Neural progenitor cell (in vitro differentiated cells): Measurements from ENCODE around the gene SH2D1B. TPM values are rescaled to one million over a fixed set of nuclear protein-coding genes. Genes with fewer than 3 reads are reported as not detected.

ENCODE experiments used
- DNase-seq: peaks from one replicate; pipeline ENCODE4 v3.0.0-alpha.2; 2016; ENCODE audit warnings: low spot score
- H2AFZ ChIP-seq: fragments of 200-600 bp; sonication (generic); replicated peaks from 2 replicates; pipeline ENCODE4 v1.6.1; 2016; ENCODE audit warnings: antibody characterized with exemption
- H3F3A ChIP-seq: fragments of 200-600 bp; sonication (generic); 2 replicates; pipeline ENCODE4 v1.6.1; 2016; ENCODE audit warnings: antibody characterized with exemption, low read depth
- H3K27ac ChIP-seq: fragments of 200-600 bp; sonication (generic); 2 replicates; pipeline ENCODE4 v1.5.1; 2016; ENCODE audit warnings: mild to moderate bottlenecking
- H3K27me3 ChIP-seq: fragments of 200-600 bp; sonication (generic); 2 replicates; pipeline ENCODE4 v1.6.1; 2016; ENCODE audit warnings: mild to moderate bottlenecking, moderate library complexity
- H3K36me3 ChIP-seq: fragments of 200-600 bp; sonication (generic); 2 replicates; pipeline ENCODE4 v1.5.1; 2016
- H3K4me1 ChIP-seq: fragments of 200-600 bp; sonication (generic); 2 replicates; pipeline ENCODE4 v1.6.1; 2016; ENCODE audit warnings: mixed run types
- H3K4me2 ChIP-seq: fragments of 200-600 bp; sonication (generic); 2 replicates; pipeline ENCODE4 v1.6.1; 2016
- H3K4me3 ChIP-seq: fragments of 200-600 bp; sonication (generic); 2 replicates; pipeline ENCODE4 v1.5.1; 2016
- H3K79me2 ChIP-seq: fragments of 200-600 bp; sonication (generic); 2 replicates; pipeline ENCODE4 v1.6.1; 2016; ENCODE audit warnings: low read depth
- H3K9ac ChIP-seq: fragments of 200-600 bp; sonication (generic); 2 replicates; pipeline ENCODE4 v1.6.1; 2016
- H3K9me3 ChIP-seq: fragments of 200-600 bp; sonication (generic); 2 replicates; pipeline ENCODE4 v1.5.1; 2016; ENCODE audit warnings: low read depth
- H4K20me1 ChIP-seq: fragments of 200-600 bp; sonication (generic); 2 replicates; pipeline ENCODE4 v1.6.1; 2016; ENCODE audit warnings: low read depth
- H3K27ac Mint-ChIP-seq: 3 replicates; pipeline ENCODE4 v1.8.0; 2021; ENCODE audit warnings: mixed read lengths
- H3K27me3 Mint-ChIP-seq: 2 replicates; pipeline ENCODE4 v1.8.0; 2022; ENCODE audit warnings: low read depth, mild to moderate bottlenecking, inconsistent platforms, moderate library complexity, mixed read lengths; ENCODE audit not compliant: insufficient read depth
- H3K36me3 Mint-ChIP-seq: 3 replicates; pipeline ENCODE4 v1.8.0; 2021; ENCODE audit warnings: mixed read lengths
- H3K4me1 Mint-ChIP-seq: 3 replicates; pipeline ENCODE4 v1.8.0; 2021; ENCODE audit warnings: mixed read lengths
- H3K4me3 Mint-ChIP-seq: 3 replicates; pipeline ENCODE4 v1.8.0; 2021; ENCODE audit warnings: mild to moderate bottlenecking, moderate library complexity, mixed read lengths
- H3K9me3 Mint-ChIP-seq: 3 replicates; pipeline ENCODE4 v1.8.0; 2020; ENCODE audit warnings: mixed read lengths
- CTCF ChIP-seq: fragments of 200-600 bp; sonication (generic); IDR thresholded peaks from 2 replicates; pipeline ENCODE4 v1.5.1; 2017; ENCODE audit warnings: antibody characterized with exemption, mild to moderate bottlenecking
- EZH2 ChIP-seq: fragments of 200-600 bp; sonication (generic); IDR thresholded peaks from 2 replicates; pipeline ENCODE4 v1.6.1; 2017; ENCODE audit warnings: antibody characterized with exemption, mild to moderate bottlenecking, moderate library complexity
- EZH2phosphoT487 ChIP-seq: fragments of 200-600 bp; sonication (generic); IDR thresholded peaks from 2 replicates; pipeline ENCODE4 v1.6.1; 2017; ENCODE audit warnings: antibody characterized with exemption
- total RNA-seq: library from RNA; depleted of rRNA; stranded (reverse); fragments of >200 nt; gene quantifications from 2 replicates; pipeline ENCODE4 v1.2.3, GENCODE V29; 2015; ENCODE audit warnings: low replicate concordance

The SH2D1B gene
- total RNA-seq, 1 donor from 2014 or later, result not detected

GRCh38 chr1:162389021-162389818 lies 22.7 kb downstream of the SH2D1B start:
- peak; percentile 79 for DNase-seq
- H3K27ac Mint-ChIP-seq, result peak overlapping the region; percentile 94
- peak overlapping the region; percentile 39 for H3K4me3 Mint-ChIP-seq
- Histone ChIP-seq H3K36me3 (no peaks in the 10 kb centered on the region), H3K27me3 (no peaks in the 10 kb centered on the region), H3F3A (peaks cover 56% of the 10 kb centered on the region), H3K9me3 (no peaks in the 10 kb centered on the region), H3K4me3 (no peak overlapping the region), H3K79me2 (no peaks in the 10 kb centered on the region), H3K27ac (peak overlapping the region; percentile 18), H3K4me2 (peak overlapping the region; percentile 45), H3K4me1 (peaks cover 60% of the 10 kb centered on the region), H4K20me1 (no peaks in the 10 kb centered on the region), H3K9ac (no peak overlapping the region), H2AFZ (no peak overlapping the region)
- H3K27me3 Mint-ChIP-seq, result peaks cover 9% of the 10 kb centered on the region
- TF ChIP-seq CTCF (no peak), EZH2 (no peak), EZH2phosphoT487 (no peak)
- H3K9me3 Mint-ChIP-seq, result no peaks in the 10 kb centered on the region
- peaks cover 4% of the 10 kb centered on the region for H3K36me3 Mint-ChIP-seq
- H3K4me1 Mint-ChIP-seq, result peaks cover 76% of the 10 kb centered on the region

GRCh38 chr1:162388615-162389014 lies 23.3 kb downstream of the SH2D1B start:
- no peaks in the 10 kb centered on the region for H4K20me1 ChIP-seq
- H3K4me2 ChIP-seq, result peak overlapping the region; percentile 45
- no peak overlapping the region for H2AFZ ChIP-seq
- H3K4me3 ChIP-seq, result no peak overlapping the region
- no peaks in the 10 kb centered on the region for H3K79me2 ChIP-seq
- no peaks in the 10 kb centered on the region for H3K9me3 ChIP-seq
- TF ChIP-seq EZH2phosphoT487 (no peak), CTCF (no peak), EZH2 (no peak)
- DNase-seq, result no peak
- Mint-ChIP-seq H3K4me1 (peaks cover 82% of the 10 kb centered on the region), H3K27me3 (peaks cover 9% of the 10 kb centered on the region), H3K27ac (peak overlapping the region; percentile 94), H3K9me3 (no peaks in the 10 kb centered on the region), H3K4me3 (peak overlapping the region; percentile 39), H3K36me3 (peaks cover 9% of the 10 kb centered on the region)
- H3K9ac ChIP-seq, result no peak overlapping the region
- H3F3A ChIP-seq, result peaks cover 56% of the 10 kb centered on the region
- peaks cover 66% of the 10 kb centered on the region for H3K4me1 ChIP-seq
- H3K27me3 ChIP-seq, result no peaks in the 10 kb centered on the region
- H3K36me3 ChIP-seq, result no peaks in the 10 kb centered on the region
- H3K27ac ChIP-seq, result peak overlapping the region; percentile 18

GRCh38 chr1:162388083-162388594 lies 23.8 kb downstream of the SH2D1B start:
- Mint-ChIP-seq H3K4me3 (peak overlapping the region; percentile 33), H3K36me3 (peaks cover 12% of the 10 kb centered on the region), H3K27ac (peak overlapping the region; percentile 94), H3K9me3 (no peaks in the 10 kb centered on the region), H3K4me1 (peaks cover 85% of the 10 kb centered on the region), H3K27me3 (peaks cover 9% of the 10 kb centered on the region)
- Histone ChIP-seq H3K4me2 (peak overlapping the region; percentile 45), H2AFZ (no peak overlapping the region), H3K4me3 (no peak overlapping the region), H3K9ac (no peak overlapping the region), H3K79me2 (no peaks in the 10 kb centered on the region), H3K9me3 (no peaks in the 10 kb centered on the region), H3K27me3 (no peaks in the 10 kb centered on the region), H3K36me3 (no peaks in the 10 kb centered on the region), H4K20me1 (no peaks in the 10 kb centered on the region), H3K27ac (peak overlapping the region; percentile 18), H3F3A (peaks cover 55% of the 10 kb centered on the region), H3K4me1 (peaks cover 71% of the 10 kb centered on the region)
- no peak for DNase-seq
- TF ChIP-seq EZH2 (no peak), CTCF (no peak), EZH2phosphoT487 (no peak)
